HEK293 (cell line): ENCODE results near the gene SMIM24.

Source experiments
- CTCF ChIA-PET: fragments of 350-600 bp; formaldehyde crosslinking; extraction: SDS; loops from one replicate; lab custom pipeline; 2021; ENCODE audit warnings: antibody characterized with exemption; lab: Yijun Ruan, JAX
- POLR2A ChIA-PET: fragments of 300-600 bp; formaldehyde crosslinking; extraction: SDS; loops from one replicate; lab custom pipeline; 2020; ENCODE audit warnings: antibody characterized with exemption, inconsistent platforms; lab: Yijun Ruan, JAX
- H3K27ac ChIP-seq: fragments of 200-500 bp; sonication (Bioruptor generic); 2 replicates; pipeline ENCODE4 v1.5.1; 2014; ENCODE audit warnings: low read depth, low read length, control low read depth, inconsistent platforms; ENCODE audit errors: extremely low read depth
- H3K36me3 ChIP-seq, 2 experiments: fragments of 200-500 bp in 1 of 2; sonication (Bioruptor generic) in 1 of 2; 1 replicate in 1 of 2; 2 replicates in 1 of 2; pipeline ENCODE4 v1.5.1; 2014 to 2017; ENCODE audit warnings: inconsistent platforms in 2 of 2, low read length in 2 of 2; ENCODE audit not compliant: control insufficient read depth in 2 of 2, insufficient read depth in 1 of 2
- H3K4me1 ChIP-seq: fragments of 200-500 bp; sonication (Bioruptor generic); 2 replicates; pipeline ENCODE4 v1.5.1; 2014; ENCODE audit warnings: mild to moderate bottlenecking, low read length, inconsistent platforms; ENCODE audit not compliant: control insufficient read depth, insufficient read depth
- H3K4me3 ChIP-seq: 2 replicates; pipeline ENCODE4 v1.5.1; 2011; ENCODE audit warnings: low read depth, mild to moderate bottlenecking, control low read depth, low read length, moderate library complexity
- H3K9me3 ChIP-seq: fragments of 200-500 bp; sonication (Bioruptor generic); 2 replicates; pipeline ENCODE4 v1.5.1; 2014; ENCODE audit warnings: low read depth, low read length, inconsistent platforms; ENCODE audit not compliant: control insufficient read depth, insufficient read depth
- BCL11B ChIP-seq: fragments of 450-650 bp; formaldehyde crosslinking; IDR thresholded peaks from 2 replicates; pipeline ENCODE4 v1.5.1; 2016; ENCODE audit warnings: low read depth, missing biosample characterization, missing genetic modification characterization
- EGR2 ChIP-seq: fragments of 450-650 bp; formaldehyde crosslinking; IDR thresholded peaks from 2 replicates; pipeline ENCODE4 v1.5.1; 2016; ENCODE audit warnings: low read depth, missing biosample characterization, missing genetic modification characterization
- GLI4 ChIP-seq: fragments of 450-650 bp; formaldehyde crosslinking; IDR thresholded peaks from 2 replicates; pipeline ENCODE4 v1.5.1; 2016; ENCODE audit warnings: missing biosample characterization, missing genetic modification characterization
- IKZF3 ChIP-seq: fragments of 450-650 bp; IDR thresholded peaks from 2 replicates; pipeline ENCODE4 v1.5.0; 2018; ENCODE audit warnings: missing biosample characterization, mild to moderate bottlenecking, missing genetic modification characterization, moderate library complexity
- KLF7 ChIP-seq: fragments of 450-650 bp; formaldehyde crosslinking; IDR thresholded peaks from 2 replicates; pipeline ENCODE4 v1.5.1; 2016; ENCODE audit warnings: missing biosample characterization, missing genetic modification characterization, borderline replicate concordance
- KLF9 ChIP-seq: fragments of 450-650 bp; formaldehyde crosslinking; IDR thresholded peaks from 2 replicates; pipeline ENCODE4 v1.5.1; 2016; ENCODE audit warnings: missing biosample characterization, missing genetic modification characterization, low read depth
- SETDB1 ChIP-seq: IDR thresholded peaks from one replicate; pipeline ENCODE4 v1.6.1; 2017; ENCODE audit warnings: mild to moderate bottlenecking, low read length, moderate library complexity, mixed read lengths; ENCODE audit not compliant: insufficient read length
- ZBTB21 ChIP-seq: fragments of 450-650 bp; formaldehyde crosslinking; IDR thresholded peaks from 2 replicates; pipeline ENCODE4 v1.5.1; 2017; ENCODE audit warnings: missing biosample characterization, missing genetic modification characterization
- ZFHX2 ChIP-seq: fragments of 450-650 bp; formaldehyde crosslinking; conservative IDR thresholded peaks from 2 replicates; pipeline ENCODE4 v1.5.1; 2016; ENCODE audit warnings: missing biosample characterization, missing genetic modification characterization
- ZNF121 ChIP-seq: fragments of 450-650 bp; formaldehyde crosslinking; IDR thresholded peaks from 2 replicates; pipeline ENCODE4 v1.5.1; 2016; ENCODE audit warnings: missing biosample characterization, missing genetic modification characterization
- ZNF155 ChIP-seq: fragments of 450-650 bp; formaldehyde crosslinking; IDR thresholded peaks from 2 replicates; pipeline ENCODE4 v1.5.1; 2016; ENCODE audit warnings: missing biosample characterization, missing genetic modification characterization
- ZNF169 ChIP-seq: fragments of 450-650 bp; formaldehyde crosslinking; IDR thresholded peaks from 2 replicates; pipeline ENCODE4 v1.5.1; 2016; ENCODE audit warnings: missing biosample characterization, missing genetic modification characterization
- ZNF175 ChIP-seq: fragments of 450-650 bp; formaldehyde crosslinking; IDR thresholded peaks from 2 replicates; pipeline ENCODE4 v1.5.1; 2016; ENCODE audit warnings: missing biosample characterization, missing genetic modification characterization
- ZNF280C ChIP-seq: fragments of 450-650 bp; formaldehyde crosslinking; IDR thresholded peaks from 2 replicates; pipeline ENCODE4 v1.5.1; 2016; ENCODE audit warnings: missing biosample characterization, missing genetic modification characterization
- ZNF292 ChIP-seq: fragments of 450-650 bp; formaldehyde crosslinking; IDR thresholded peaks from 2 replicates; pipeline ENCODE4 v1.5.1; 2016; ENCODE audit warnings: low read depth, missing biosample characterization, missing genetic modification characterization, borderline replicate concordance
- ZNF350 ChIP-seq: fragments of 450-650 bp; formaldehyde crosslinking; IDR thresholded peaks from 2 replicates; pipeline ENCODE4 v1.5.0; 2017; ENCODE audit warnings: missing biosample characterization, mild to moderate bottlenecking, missing genetic modification characterization
- ZNF37A ChIP-seq: fragments of 450-650 bp; IDR thresholded peaks from 2 replicates; pipeline ENCODE4 v1.5.1; 2018; ENCODE audit warnings: missing biosample characterization, missing genetic modification characterization
- ZNF510 ChIP-seq: fragments of 450-650 bp; formaldehyde crosslinking; IDR thresholded peaks from 2 replicates; pipeline ENCODE4 v1.5.1; 2018; ENCODE audit warnings: mild to moderate bottlenecking, missing genetic modification characterization, missing biosample characterization; ENCODE audit not compliant: insufficient replicate concordance
- ZNF621 ChIP-seq: fragments of 450-650 bp; formaldehyde crosslinking; IDR thresholded peaks from 2 replicates; pipeline ENCODE4 v1.5.1; 2017; ENCODE audit warnings: missing biosample characterization, missing genetic modification characterization
- ZNF670 ChIP-seq: fragments of 450-650 bp; formaldehyde crosslinking; IDR thresholded peaks from 2 replicates; pipeline ENCODE4 v1.5.1; 2016; ENCODE audit warnings: missing biosample characterization, missing genetic modification characterization, low read depth
- ZNF768 ChIP-seq: fragments of 450-650 bp; formaldehyde crosslinking; IDR thresholded peaks from 2 replicates; pipeline ENCODE4 v1.5.1; 2018; ENCODE audit warnings: missing biosample characterization, mild to moderate bottlenecking, missing genetic modification characterization
- TF ChIP-seq, protein P1 (sequence below): fragments of 450-650 bp; formaldehyde crosslinking; IDR thresholded peaks from 2 replicates; pipeline ENCODE4 v1.5.1; 2017; ENCODE audit warnings: missing biosample characterization, missing genetic modification characterization
- TF ChIP-seq, protein P2 (sequence below): fragments of 450-650 bp; formaldehyde crosslinking; IDR thresholded peaks from 2 replicates; pipeline ENCODE4 v1.5.1; 2016; ENCODE audit warnings: missing biosample characterization, missing genetic modification characterization

The SMIM24 gene

GRCh38 chr19:3496392-3497273 lies 16.3 kb upstream of the SMIM24 start:
- Histone ChIP-seq H3K27ac (no peak overlapping the region), H3K36me3 (peaks cover 7 to 52% of the 10 kb centered on the region in 2 experiments; a peak in 2 of 3 replicates), H3K4me3 (no peak overlapping the region), H3K4me1 (peaks cover 2% of the 10 kb centered on the region), H3K9me3 (no peaks in the 10 kb centered on the region)
- TF ChIP-seq ZNF510 (tag by site-specific recombination), result no peak
- peak; percentile 51; the same call in 1 of the 2 replicates for TF ChIP-seq ZNF768
- POLR2A ChIA-PET, result no interaction called here
- CTCF ChIA-PET, result no interaction called here

GRCh38 chr19:3494559-3494958 lies 14.2 kb upstream of the SMIM24 start:
- ChIA-PET POLR2A (interaction anchor here (0.5 to 0.7 kb wide), 2 partner anchors 10 to 219 kb away, joined by 4 to 5 read pairs; no protein-coding TSS in a partner anchor), CTCF (interaction anchor here (0.8 kb wide), 1 partner anchor 10 kb away, joined by 6 read pairs; no protein-coding TSS in a partner anchor)
- Histone ChIP-seq H3K36me3 (peaks cover 7 to 60% of the 10 kb centered on the region in 2 experiments; a peak in 2 of 3 replicates), H3K9me3 (no peaks in the 10 kb centered on the region), H3K4me1 (no peaks in the 10 kb centered on the region; the same call in 1 of the 2 replicates), H3K4me3 (no peak overlapping the region), H3K27ac (no peak overlapping the region)
- TF ChIP-seq EGR2 (tag by site-specific recombination), result peak; percentile 45
- TF ChIP-seq KLF9 (tag by site-specific recombination), result no peak
- no peak for TF ChIP-seq GLI4 (tag by site-specific recombination)
- TF ChIP-seq BCL11B, result no peak
- TF ChIP-seq ZNF169 (tag by site-specific recombination), result no peak
- no peak for TF ChIP-seq ZBTB21 (tag by site-specific recombination)
- TF ChIP-seq, protein P1, sequence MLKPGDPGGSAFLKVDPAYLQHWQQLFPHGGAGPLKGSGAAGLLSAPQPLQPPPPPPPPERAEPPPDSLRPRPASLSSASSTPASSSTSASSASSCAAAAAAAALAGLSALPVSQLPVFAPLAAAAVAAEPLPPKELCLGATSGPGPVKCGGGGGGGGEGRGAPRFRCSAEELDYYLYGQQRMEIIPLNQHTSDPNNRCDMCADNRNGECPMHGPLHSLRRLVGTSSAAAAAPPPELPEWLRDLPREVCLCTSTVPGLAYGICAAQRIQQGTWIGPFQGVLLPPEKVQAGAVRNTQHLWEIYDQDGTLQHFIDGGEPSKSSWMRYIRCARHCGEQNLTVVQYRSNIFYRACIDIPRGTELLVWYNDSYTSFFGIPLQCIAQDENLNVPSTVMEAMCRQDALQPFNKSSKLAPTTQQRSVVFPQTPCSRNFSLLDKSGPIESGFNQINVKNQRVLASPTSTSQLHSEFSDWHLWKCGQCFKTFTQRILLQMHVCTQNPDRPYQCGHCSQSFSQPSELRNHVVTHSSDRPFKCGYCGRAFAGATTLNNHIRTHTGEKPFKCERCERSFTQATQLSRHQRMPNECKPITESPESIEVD (tag by site-specific recombination), result no peak
- peak; percentile 39 for TF ChIP-seq ZFHX2
- no peak for TF ChIP-seq ZNF292 (tag by site-specific recombination)
- TF ChIP-seq KLF7, result no peak
- TF ChIP-seq ZNF121 (tag by site-specific recombination), result no peak
- TF ChIP-seq ZNF621 (tag by site-specific recombination), result no peak
- no peak for TF ChIP-seq ZNF280C (tag by site-specific recombination)
- TF ChIP-seq ZNF175, result no peak
- no peak for TF ChIP-seq IKZF3

- H3K4me1 ChIP-seq, result no peaks in the 10 kb centered on the region
- peaks cover 7 to 60% of the 10 kb centered on the region in 2 experiments; a peak in 2 of 3 replicates for H3K36me3 ChIP-seq
- ChIA-PET CTCF (no interaction called here), POLR2A (interaction anchor here (0.5 kb wide), 1 partner anchor 218 kb away, joined by 4 read pairs; no protein-coding TSS in a partner anchor)
- H3K9me3 ChIP-seq, result no peaks in the 10 kb centered on the region
- no peak overlapping the region for H3K4me3 ChIP-seq
- H3K27ac ChIP-seq, result no peak overlapping the region
- TF ChIP-seq ZNF670 (tag by site-specific recombination) (no peak), ZNF37A (no peak), ZNF350 (tag by site-specific recombination) (no peak), ZNF169 (tag by site-specific recombination) (no peak), ZNF155 (tag by site-specific recombination) (no peak), SETDB1 (no peak)
- TF ChIP-seq, protein P2, sequence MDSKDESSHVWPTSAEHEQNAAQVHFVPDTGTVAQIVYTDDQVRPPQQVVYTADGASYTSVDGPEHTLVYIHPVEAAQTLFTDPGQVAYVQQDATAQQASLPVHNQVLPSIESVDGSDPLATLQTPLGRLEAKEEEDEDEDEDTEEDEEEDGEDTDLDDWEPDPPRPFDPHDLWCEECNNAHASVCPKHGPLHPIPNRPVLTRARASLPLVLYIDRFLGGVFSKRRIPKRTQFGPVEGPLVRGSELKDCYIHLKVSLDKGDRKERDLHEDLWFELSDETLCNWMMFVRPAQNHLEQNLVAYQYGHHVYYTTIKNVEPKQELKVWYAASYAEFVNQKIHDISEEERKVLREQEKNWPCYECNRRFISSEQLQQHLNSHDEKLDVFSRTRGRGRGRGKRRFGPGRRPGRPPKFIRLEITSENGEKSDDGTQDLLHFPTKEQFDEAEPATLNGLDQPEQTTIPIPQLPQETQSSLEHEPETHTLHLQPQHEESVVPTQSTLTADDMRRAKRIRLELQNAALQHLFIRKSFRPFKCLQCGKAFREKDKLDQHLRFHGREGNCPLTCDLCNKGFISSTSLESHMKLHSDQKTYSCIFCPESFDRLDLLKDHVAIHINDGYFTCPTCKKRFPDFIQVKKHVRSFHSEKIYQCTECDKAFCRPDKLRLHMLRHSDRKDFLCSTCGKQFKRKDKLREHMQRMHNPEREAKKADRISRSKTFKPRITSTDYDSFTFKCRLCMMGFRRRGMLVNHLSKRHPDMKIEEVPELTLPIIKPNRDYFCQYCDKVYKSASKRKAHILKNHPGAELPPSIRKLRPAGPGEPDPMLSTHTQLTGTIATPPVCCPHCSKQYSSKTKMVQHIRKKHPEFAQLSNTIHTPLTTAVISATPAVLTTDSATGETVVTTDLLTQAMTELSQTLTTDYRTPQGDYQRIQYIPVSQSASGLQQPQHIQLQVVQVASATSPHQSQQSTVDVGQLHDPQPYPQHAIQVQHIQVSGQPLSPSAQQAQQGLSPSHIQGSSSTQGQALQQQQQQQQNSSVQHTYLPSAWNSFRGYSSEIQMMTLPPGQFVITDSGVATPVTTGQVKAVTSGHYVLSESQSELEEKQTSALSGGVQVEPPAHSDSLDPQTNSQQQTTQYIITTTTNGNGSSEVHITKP, result peak; percentile 45; the same call in 1 of the 2 replicates
Observed at GRCh38 chr19:3494051-3494450, 13.7 kb upstream of the SMIM24 start.
